Esophagus (tissue), 2 donors: Measurements from ENCODE around the gene HAPLN3. TPM values are rescaled to one million over a fixed set of nuclear protein-coding genes. Genes with fewer than 3 reads are reported as not detected.

ENCODE experiments used
- H3K27ac ChIP-seq, 2 donors: one replicate each; pipeline ENCODE4 v1.5.1; 2013; ENCODE audit warnings: low read depth in 2 of 2, mild to moderate bottlenecking in 2 of 2, inconsistent platforms in 1 of 2, low read length in 1 of 2, moderate library complexity in 1 of 2
- H3K27me3 ChIP-seq, 2 donors: one replicate each; pipeline ENCODE4 v1.6.1; 2013; ENCODE audit warnings: low read length in 2 of 2, control low read depth in 1 of 2, mild to moderate bottlenecking in 1 of 2; ENCODE audit not compliant: insufficient read depth in 2 of 2, control insufficient read depth in 1 of 2
- H3K36me3 ChIP-seq, 2 donors: one replicate each; pipeline ENCODE4 v1.6.1; 2013; ENCODE audit warnings: low read length in 1 of 2; ENCODE audit not compliant: control insufficient read depth in 2 of 2, insufficient read depth in 2 of 2
- H3K4me1 ChIP-seq, 2 donors: one replicate each; pipeline ENCODE4 v1.6.1; 2013; ENCODE audit warnings: low read length in 1 of 2; ENCODE audit not compliant: control insufficient read depth in 2 of 2, insufficient read depth in 2 of 2
- H3K4me3 ChIP-seq, 2 donors: one replicate each; pipeline ENCODE4 v1.5.1; 2013; ENCODE audit warnings: low read length in 2 of 2, mild to moderate bottlenecking in 2 of 2, low read depth in 1 of 2, moderate library complexity in 1 of 2
- H3K9me3 ChIP-seq, 2 donors: one replicate each; pipeline ENCODE4 v1.6.1; 2013; ENCODE audit warnings: mild to moderate bottlenecking in 2 of 2, low read depth in 1 of 2, low read length in 1 of 2, moderate library complexity in 1 of 2; ENCODE audit not compliant: control insufficient read depth in 2 of 2, insufficient read depth in 1 of 2
- WGBS, 2 donors: extraction: QIAGEN DNeasy Blood & Tissue Kit; methylation state at CpG; one replicate each; pipeline ENCODE4 v1.1.7; 2013; 5-methylcytosine and 5-hydroxymethylcytosine counted together
- polyA plus RNA-seq, 2 donors: library from polyadenylated mRNA; stranded (reverse); fragments of 200-250 nt; gene quantifications; one replicate each; pipeline ENCODE4 v1.2.3, GENCODE V29; 2013
- donor health status: healthy with polysubstance abuse.
- donor health status: Bipolar disorder and iron deficiency.

Gene HAPLN3
- polyA plus RNA-seq, 2 donors: 3.2 to 5.5 TPM

- WGBS, 2 donors: 20 to 27% methylated on average over 12 of the region's 12 CpGs
- Histone ChIP-seq H3K27ac (peak overlapping the region in 1 of 2 donors; percentile 69), H3K4me1 (peaks cover 14 to 27% of the 10 kb centered on the region in 2 donors), H3K36me3 (peaks cover 0 to 10% of the 10 kb centered on the region in 2 donors), H3K9me3 (no peaks in the 10 kb centered on the region), H3K27me3 (no peaks in the 10 kb centered on the region), H3K4me3 (no peak overlapping the region)
These were observed 2.3 kb upstream of the HAPLN3 start for GRCh38 chr15:88897456-88898194.

GRCh38 chr15:88897142-88897455 lies 1.8 kb upstream of the HAPLN3 start:
- Histone ChIP-seq H3K4me3 (no peak overlapping the region), H3K9me3 (no peaks in the 10 kb centered on the region), H3K36me3 (peaks cover 0 to 7% of the 10 kb centered on the region in 2 donors), H3K27ac (peak overlapping the region in 1 of 2 donors; percentile 69), H3K4me1 (peaks cover 15 to 27% of the 10 kb centered on the region in 2 donors), H3K27me3 (no peaks in the 10 kb centered on the region)
- WGBS, 2 donors: 15 to 26% methylated on average over 8 of the region's 8 CpGs

GRCh38 chr15:88896333-88897033 lies 1.1 kb upstream of the HAPLN3 start:
- H3K4me3 ChIP-seq: no peak overlapping the region
- peak overlapping the region in 1 of 2 donors; percentile 69 for H3K27ac ChIP-seq
- peaks cover 15 to 27% of the 10 kb centered on the region in 2 donors for H3K4me1 ChIP-seq
- 66 to 83% methylated on average over 8 of the region's 8 CpGs for WGBS, 2 donors
- H3K36me3 ChIP-seq: peaks cover 0 to 4% of the 10 kb centered on the region in 2 donors
- H3K9me3 ChIP-seq: no peaks in the 10 kb centered on the region
- no peaks in the 10 kb centered on the region for H3K27me3 ChIP-seq

GRCh38 chr15:88894348-88894818 lies 961 bp downstream of the HAPLN3 start:
- no peaks in the 10 kb centered on the region for H3K9me3 ChIP-seq
- H3K4me1 ChIP-seq: peaks cover 15 to 23% of the 10 kb centered on the region in 2 donors
- H3K27ac ChIP-seq: no peak overlapping the region
- H3K36me3 ChIP-seq: no peaks in the 10 kb centered on the region
- whole genome bisulfite sequencing, 2 donors: 2 to 3% methylated on average over 23 of the region's 23 CpGs
- peak overlapping the region; percentile 53 to 54 for H3K4me3 ChIP-seq
- H3K27me3 ChIP-seq: no peaks in the 10 kb centered on the region

GRCh38 chr15:88891540-88892254 lies 3.6 kb downstream of the HAPLN3 start:
- WGBS, 2 donors: 77 to 87% methylated on average over 7 of the region's 7 CpGs
- Histone ChIP-seq H3K4me1 (peaks cover 11 to 15% of the 10 kb centered on the region in 2 donors), H3K9me3 (no peaks in the 10 kb centered on the region), H3K4me3 (no peak overlapping the region), H3K36me3 (no peaks in the 10 kb centered on the region), H3K27ac (no peak overlapping the region), H3K27me3 (no peaks in the 10 kb centered on the region)

GRCh38 chr15:88890495-88890894 lies 4.8 kb downstream of the HAPLN3 start:
- H3K27me3 ChIP-seq: no peaks in the 10 kb centered on the region
- H3K36me3 ChIP-seq: no peaks in the 10 kb centered on the region
- no peak overlapping the region for H3K27ac ChIP-seq
- no peaks in the 10 kb centered on the region for H3K9me3 ChIP-seq
- peaks cover 9 to 11% of the 10 kb centered on the region in 2 donors for H3K4me1 ChIP-seq
- WGBS, 2 donors: 82 to 88% methylated on average over 4 of the region's 4 CpGs
- H3K4me3 ChIP-seq: no peak overlapping the region

- peaks cover 0 to 2% of the 10 kb centered on the region in 2 donors for H3K4me1 ChIP-seq
- no peaks in the 10 kb centered on the region for H3K27me3 ChIP-seq
- no peak overlapping the region for H3K27ac ChIP-seq
- H3K9me3 ChIP-seq: no peaks in the 10 kb centered on the region
- 87 to 90% methylated on average over 5 of the region's 5 CpGs for WGBS, 2 donors
- no peaks in the 10 kb centered on the region for H3K36me3 ChIP-seq
- no peak overlapping the region for H3K4me3 ChIP-seq
These were observed 6.6 kb downstream of the HAPLN3 start for GRCh38 chr15:88888719-88889118.

- Histone ChIP-seq H3K36me3 (no peaks in the 10 kb centered on the region), H3K9me3 (no peaks in the 10 kb centered on the region), H3K4me3 (no peak overlapping the region), H3K4me1 (no peaks in the 10 kb centered on the region), H3K27me3 (no peaks in the 10 kb centered on the region), H3K27ac (no peak overlapping the region)
- 91 to 92% methylated on average over 18 of the region's 18 CpGs for WGBS, 2 donors
These were observed 8.2 kb downstream of the HAPLN3 start for GRCh38 chr15:88887068-88887580.

- H3K27ac ChIP-seq: no peak overlapping the region
- no peak overlapping the region for H3K4me3 ChIP-seq
- no peaks in the 10 kb centered on the region for H3K36me3 ChIP-seq
- WGBS, 2 donors: 79 to 83% methylated on average over 4 of the region's 4 CpGs
- no peaks in the 10 kb centered on the region for H3K27me3 ChIP-seq
- no peaks in the 10 kb centered on the region for H3K9me3 ChIP-seq
- no peaks in the 10 kb centered on the region for H3K4me1 ChIP-seq
These were observed 12.6 kb downstream of the HAPLN3 start for GRCh38 chr15:88882785-88883184.
